Measurements from ENCODE around the gene ASXL2.

DNA sequence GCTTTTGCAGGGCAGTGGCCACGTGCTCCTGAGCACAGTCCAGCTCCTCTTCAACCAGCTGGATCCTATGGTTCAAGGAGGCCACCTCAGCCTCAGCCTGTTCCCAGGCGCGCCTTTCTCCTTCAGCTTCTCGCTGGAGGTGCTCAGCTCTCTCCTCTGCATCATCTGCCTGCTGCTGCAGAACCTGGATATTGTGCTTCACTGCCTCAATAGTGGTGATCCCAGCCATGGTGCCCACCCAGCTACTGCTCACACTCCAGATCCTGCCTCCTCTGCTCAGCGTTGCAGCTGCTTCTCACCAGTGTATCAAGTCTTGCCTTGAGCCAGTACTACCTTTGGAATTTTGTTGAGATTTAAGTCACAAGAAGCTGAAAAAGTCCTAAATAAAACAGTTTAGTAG lies 67.9 kb downstream of the ASXL2 start:
- TF ChIP-seq SUZ12 (IDR thresholded peaks at IDR 0.05; ENCODE audit: extremely low read depth, insufficient read depth, insufficient read length) (no peak), ZNF274 (IDR thresholded peaks at IDR 0.05; ENCODE audit: low read depth, low read length) (no peak)

Measured in NT2/D1 (cell line).